Subcutaneous preadipocyte (primary cell): Measurements from ENCODE around the gene ZNF668. TPM values are rescaled to one million over a fixed set of nuclear protein-coding genes. Genes with fewer than 3 reads are reported as not detected.

Experiments used
- total RNA-seq: library from RNA; depleted of rRNA; stranded (reverse); fragments of >200 nt; gene quantifications from 2 replicates; pipeline ENCODE4 v1.2.3, GENCODE V29; 2012

ZNF668 gene
- total RNA-seq: 11.4 and 15.2 TPM in 2 replicates

GRCh38 chr16:31073970-31074813 lies at the start of gene ZNF668, which contains the start of gene ZNF646:
Gene ZNF668, minus strand, starts transcription at chr16:31074240. Its CDS starts 9,781 bp downstream, at chr16:31064459.
Gene ZNF646, plus strand, starts transcription at chr16:31074422. Its CDS starts 1,903 bp downstream, at chr16:31076325.

GRCh38 chr16:31117384-31118222 lies 43.6 kb upstream of the ZNF668 start, which contains the start of gene KAT8:
Gene KAT8, plus strand, starts transcription at chr16:31117664. Its CDS starts 18 bp downstream, at chr16:31117682.

GRCh38 chr16:31108035-31108793 lies 34.2 kb upstream of the ZNF668 start, which contains the start of gene BCKDK:
Gene BCKDK, plus strand, starts transcription at chr16:31108386. Its CDS starts 838 bp downstream, at chr16:31109224.

GRCh38 chr16:31094424-31095120 lies 20.5 kb upstream of the ZNF668 start, which contains the start of gene VKORC1:
Gene VKORC1, minus strand, starts transcription at chr16:31094797. Its CDS starts 68 bp downstream, at chr16:31094729.

GRCh38 chr16:31088459-31089183 lies 14.6 kb upstream of the ZNF668 start, which contains the start of gene PRSS53:
Gene PRSS53, minus strand, starts transcription at chr16:31088943. Its CDS starts 134 bp downstream, at chr16:31088809.

GRCh38 chr16:31032736-31033708 lies 41.0 kb downstream of the ZNF668 start, which contains the start of gene STX4:
Gene STX4, plus strand, starts transcription at chr16:31033558. Its CDS starts 248 bp downstream, at chr16:31033806.

Other genes with a start within 250 kb of the ZNF668 start
- gene BCL7C, start 180.2 kb downstream of the ZNF668 start, total RNA-seq: 34.0 and 37.5 TPM in 2 replicates
- gene CTF1, start 177.6 kb downstream of the ZNF668 start, total RNA-seq: 0.59 and 1.1 TPM in 2 replicates
- 14.3 and 26.0 TPM in 2 replicates for gene FBXL19, start 150.7 kb downstream of the ZNF668 start, total RNA-seq
- gene ORAI3, start 125.2 kb downstream of the ZNF668 start, total RNA-seq: 38.3 and 41.5 TPM in 2 replicates
- gene SETD1A, start 116.5 kb downstream of the ZNF668 start, total RNA-seq: 2.2 and 3.9 TPM in 2 replicates
- gene HSD3B7, start 89.0 kb downstream of the ZNF668 start, total RNA-seq: 100 and 164 TPM in 2 replicates
- 0.98 and 1.1 TPM in 2 replicates for gene STX1B, start 63.6 kb downstream of the ZNF668 start, total RNA-seq
- 21.7 and 23.3 TPM in 2 replicates for gene STX4, start 40.7 kb downstream of the ZNF668 start, total RNA-seq
- gene ZNF646, start 182 bp upstream of the ZNF668 start, total RNA-seq: 14.0 and 18.6 TPM in 2 replicates
- 1.5 and 3.3 TPM in 2 replicates for gene PRSS53, start 14.7 kb upstream of the ZNF668 start, total RNA-seq
- 64.7 and 133 TPM in 2 replicates for gene VKORC1, start 20.6 kb upstream of the ZNF668 start, total RNA-seq
- gene BCKDK, start 34.1 kb upstream of the ZNF668 start, total RNA-seq: 40.3 and 44.1 TPM in 2 replicates
- 29.5 and 30.5 TPM in 2 replicates for gene KAT8, start 43.4 kb upstream of the ZNF668 start, total RNA-seq
- gene PRSS8, start 61.5 kb upstream of the ZNF668 start, total RNA-seq: not detected in 2 replicates
- gene PRSS36, start 75.8 kb upstream of the ZNF668 start, total RNA-seq: 0.20 and 0.37 TPM in 2 replicates
- 37.5 and 54.9 TPM in 2 replicates for gene FUS, start 105.9 kb upstream of the ZNF668 start, total RNA-seq
- gene PYCARD, start 128.5 kb upstream of the ZNF668 start, total RNA-seq: 49.1 and 77.5 TPM in 2 replicates
- gene TRIM72, start 139.9 kb upstream of the ZNF668 start, total RNA-seq: under 0.01 TPM in 1 of 2 replicates, not detected in the other
- gene PYDC1, start 142.9 kb upstream of the ZNF668 start, total RNA-seq: not detected in 2 replicates
- gene ITGAM, start 185.7 kb upstream of the ZNF668 start, total RNA-seq: not detected in 2 replicates